ENCODE measurements around the gene MOGAT3. TPM values are rescaled to one million over a fixed set of nuclear protein-coding genes. Genes with fewer than 3 reads are reported as not detected.

MOGAT3 gene, protein sequence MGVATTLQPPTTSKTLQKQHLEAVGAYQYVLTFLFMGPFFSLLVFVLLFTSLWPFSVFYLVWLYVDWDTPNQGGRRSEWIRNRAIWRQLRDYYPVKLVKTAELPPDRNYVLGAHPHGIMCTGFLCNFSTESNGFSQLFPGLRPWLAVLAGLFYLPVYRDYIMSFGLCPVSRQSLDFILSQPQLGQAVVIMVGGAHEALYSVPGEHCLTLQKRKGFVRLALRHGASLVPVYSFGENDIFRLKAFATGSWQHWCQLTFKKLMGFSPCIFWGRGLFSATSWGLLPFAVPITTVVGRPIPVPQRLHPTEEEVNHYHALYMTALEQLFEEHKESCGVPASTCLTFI
- not detected in 5 replicates for total RNA-seq (2022; extraction: Qiagen RNA extraction; ENCODE audit: low read depth)

DNA sequence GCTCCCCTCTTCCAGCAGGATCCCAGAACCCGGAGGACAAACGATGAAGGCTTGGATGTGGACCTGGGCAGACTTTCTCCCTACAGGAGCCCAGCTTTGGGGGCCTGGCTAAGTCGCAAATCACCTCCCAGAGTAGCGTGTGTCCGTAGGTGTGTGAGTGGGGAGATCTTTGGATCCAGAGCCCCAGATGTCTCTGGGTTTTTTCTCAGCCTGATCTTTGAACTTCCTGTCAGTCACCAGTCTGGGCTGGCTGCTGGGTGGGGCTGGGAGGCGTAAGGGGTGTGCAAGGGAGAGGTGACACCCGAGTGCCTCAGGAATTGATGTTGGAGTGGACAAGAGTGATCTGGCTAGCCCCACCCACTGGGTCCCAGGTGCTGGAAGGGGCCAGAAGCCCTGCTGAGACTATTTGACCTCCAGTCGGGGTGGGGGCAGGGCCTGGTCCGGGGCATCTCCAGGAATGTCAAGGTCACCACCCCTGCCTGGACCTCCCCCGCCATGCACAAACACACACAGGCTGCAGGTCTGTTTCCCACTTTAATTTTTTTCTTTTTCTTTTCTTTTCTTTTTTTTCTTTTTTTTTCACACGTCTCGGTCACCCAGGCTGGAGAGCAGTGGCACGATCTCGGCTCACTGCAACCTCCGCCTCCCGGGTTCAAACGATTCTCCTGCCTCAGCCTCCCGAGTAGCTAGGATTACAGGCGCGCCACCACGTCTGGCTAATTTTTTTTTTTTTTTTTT lies at the start of gene MOGAT3:
TSS of gene MOGAT3 (minus strand) at position 175 of the 738 bp plus-strand sequence. CDS start 182 bp downstream, outside the sequence.

DNA sequence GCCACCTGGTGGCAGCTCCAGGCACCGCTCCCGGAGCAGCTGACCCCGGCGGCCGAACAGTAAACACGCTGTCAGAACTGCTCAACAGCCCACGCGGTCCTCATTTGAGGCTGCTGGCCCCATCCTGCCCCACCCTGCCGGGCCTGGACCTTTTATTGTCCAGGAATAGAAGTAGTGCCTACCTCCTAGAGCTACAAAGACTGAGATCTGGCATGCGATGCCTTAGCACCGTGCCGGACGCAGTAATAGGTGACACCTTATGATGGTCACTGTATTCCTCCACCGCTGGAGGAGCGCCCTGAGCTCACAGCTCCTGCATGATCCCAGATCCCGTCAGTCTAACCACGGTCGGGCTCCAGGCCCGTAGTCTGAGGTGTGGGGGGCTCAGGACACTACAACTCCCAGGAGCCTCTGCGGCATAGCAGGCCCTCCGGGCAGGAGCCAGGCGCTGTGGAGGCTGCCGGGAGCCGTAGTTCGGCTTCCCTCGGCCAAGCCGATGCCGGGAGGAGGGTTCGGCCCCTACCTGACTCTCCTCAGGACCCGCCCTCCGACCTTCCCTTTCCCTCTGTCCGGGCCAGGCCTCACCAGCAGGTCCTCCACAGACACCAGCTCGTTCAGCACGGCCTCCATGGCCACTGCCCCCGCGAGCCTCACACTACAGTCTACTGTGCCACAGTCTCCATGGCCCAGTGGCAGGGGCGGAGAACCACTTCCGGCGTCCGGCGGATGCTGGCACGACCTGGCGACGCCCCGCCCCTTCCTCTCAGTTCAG lies 43.7 kb upstream of the MOGAT3 start, which contains the start of gene FIS1:
TSS of gene FIS1 (minus strand) at position 707 of the 772 bp plus-strand sequence. CDS start at position 630, 77 bp downstream.

DNA sequence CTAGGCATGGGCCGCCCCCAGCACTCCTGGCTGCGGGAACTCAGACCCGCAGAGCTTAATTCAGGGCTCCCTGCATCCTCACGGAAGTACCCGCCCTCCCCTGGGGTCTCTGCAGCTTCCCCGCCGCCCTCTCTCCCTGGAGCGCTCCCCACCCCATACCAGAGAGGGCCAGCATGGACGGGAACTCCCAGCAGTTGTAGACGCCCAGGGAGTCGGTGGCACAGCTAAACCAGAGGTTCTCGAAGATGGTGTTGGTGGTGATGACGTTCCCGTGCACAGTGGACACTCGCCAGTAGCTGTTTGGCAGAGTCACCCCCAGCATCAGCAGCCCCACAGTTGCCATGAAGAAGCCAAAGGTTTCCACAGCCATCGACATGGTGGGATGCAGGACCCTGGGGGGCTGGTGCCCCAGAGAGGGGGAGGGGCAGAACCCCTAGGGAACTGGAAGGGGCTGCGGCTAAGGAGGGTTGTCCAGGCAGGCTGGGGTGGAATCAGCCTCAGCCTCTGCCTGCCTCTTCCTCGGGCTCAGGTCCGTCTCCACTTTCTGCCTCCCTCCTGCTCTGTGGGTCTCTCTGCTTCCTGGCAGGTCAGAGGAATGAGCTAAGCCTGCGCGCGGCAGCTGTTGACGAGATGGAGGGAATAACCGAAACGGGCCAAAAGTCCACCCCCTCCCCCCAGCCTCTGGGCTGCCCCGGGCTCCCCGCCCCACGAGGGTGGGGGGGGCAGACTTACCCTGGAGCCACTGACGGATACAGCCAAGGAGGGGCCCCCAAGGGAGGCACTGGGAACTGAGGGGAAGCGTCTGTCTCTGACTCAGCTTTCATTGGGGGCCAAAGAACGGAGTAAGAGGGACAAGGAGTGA lies 36.6 kb upstream of the MOGAT3 start, which contains the start of gene CLDN15:
TSS of gene CLDN15 (minus strand) at position 597 of the 862 bp plus-strand sequence. CDS start at position 376, 221 bp downstream.

GRCh38 chr7:101217388-101218235 lies 16.8 kb upstream of the MOGAT3 start, which contains the start of the genes PLOD3 and ZNHIT1:
Gene PLOD3 (minus strand): TSS chr7:101217581. CDS start chr7:101217274, 307 bp downstream.
Gene ZNHIT1 (plus strand): TSS chr7:101218165. CDS start chr7:101218196, 31 bp downstream.

GRCh38 chr7:101180130-101180755 lies 20.6 kb downstream of the MOGAT3 start, which contains the start of gene NAT16:
Gene NAT16 (minus strand): TSS chr7:101180293. CDS start chr7:101174807, 5,486 bp downstream.

GRCh38 chr7:101165075-101165957 lies 35.5 kb downstream of the MOGAT3 start, which contains the start of gene VGF:
Gene VGF (minus strand): TSS chr7:101165569. CDS start chr7:101164843, 726 bp downstream.

DNA sequence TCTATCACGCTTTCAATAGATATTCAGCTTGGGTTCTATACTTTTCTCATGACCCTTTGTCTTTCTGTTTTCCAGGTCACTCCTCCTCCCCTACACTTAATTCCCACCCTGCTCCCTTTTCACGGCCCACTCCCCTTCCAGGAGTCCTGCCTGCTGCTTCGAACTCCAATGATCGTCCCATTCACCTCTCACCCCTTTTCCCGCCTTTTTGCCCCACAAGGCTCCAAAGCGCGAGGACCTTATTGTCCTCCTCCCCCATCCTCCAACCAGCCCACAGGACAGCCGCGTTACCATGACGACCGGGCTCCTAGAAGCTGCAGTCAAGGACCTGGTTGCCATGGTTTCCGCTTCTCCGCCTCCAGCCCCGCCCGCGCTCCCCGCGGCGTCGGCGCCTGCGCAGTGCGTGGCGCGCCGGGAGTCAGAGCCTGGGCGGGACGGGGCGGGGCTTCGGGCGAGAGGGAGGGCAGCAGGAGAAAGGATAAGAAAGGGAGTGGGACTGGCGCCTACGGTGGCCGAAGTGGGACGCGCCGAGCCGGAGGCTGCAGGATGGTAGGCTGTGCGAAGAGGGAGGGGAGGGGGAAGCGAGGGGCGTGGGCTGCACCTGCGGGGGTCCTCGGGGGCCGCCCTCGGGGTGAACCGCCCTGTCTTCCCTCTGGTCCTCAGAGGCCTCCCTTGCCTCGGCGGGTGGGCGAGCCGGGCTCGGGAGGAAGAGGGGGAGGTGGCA lies 46.7 kb downstream of the MOGAT3 start, which contains the start of gene AP1S1:
TSS of gene AP1S1 (plus strand) at position 508 of the 724 bp plus-strand sequence. CDS start at position 547, 39 bp downstream.

Other genes with a start within 250 kb of the MOGAT3 start
- 10.8 to 20.4 TPM (median 16.4 TPM) in 5 replicates for gene MUC12, start 231.5 kb downstream of the MOGAT3 start, total RNA-seq (2022; extraction: Qiagen RNA extraction; ENCODE audit: low read depth)
- gene MUC17, start 181.0 kb downstream of the MOGAT3 start, total RNA-seq (2022; extraction: Qiagen RNA extraction; ENCODE audit: low read depth) = 0.01 to 0.30 TPM (median 0.02 TPM) in 5 replicates
- gene TRIM56, start 115.6 kb downstream of the MOGAT3 start, total RNA-seq (2022; extraction: Qiagen RNA extraction; ENCODE audit: low read depth) = 8.6 to 18.6 TPM (median 14.5 TPM) in 5 replicates
- 1,301 to 1,792 TPM (median 1,475 TPM) in 5 replicates for gene SERPINE1, start 73.9 kb downstream of the MOGAT3 start, total RNA-seq (2022; extraction: Qiagen RNA extraction; ENCODE audit: low read depth)
- gene AP1S1, start 46.6 kb downstream of the MOGAT3 start, total RNA-seq (2022; extraction: Qiagen RNA extraction; ENCODE audit: low read depth) = 133 to 146 TPM (median 140 TPM) in 5 replicates
- gene VGF, start 35.5 kb downstream of the MOGAT3 start, total RNA-seq (2022; extraction: Qiagen RNA extraction; ENCODE audit: low read depth) = 8.9 to 26.8 TPM (median 17.5 TPM) in 5 replicates
- gene NAT16, start 20.7 kb downstream of the MOGAT3 start, total RNA-seq (2022; extraction: Qiagen RNA extraction; ENCODE audit: low read depth) = 0.13 to 0.29 TPM (median 0.22 TPM) in 5 replicates
- 66.1 to 89.3 TPM (median 85.4 TPM) in 5 replicates for gene PLOD3, start 16.5 kb upstream of the MOGAT3 start, total RNA-seq (2022; extraction: Qiagen RNA extraction; ENCODE audit: low read depth)
- 63.7 to 98.7 TPM (median 88.6 TPM) in 5 replicates for gene ZNHIT1, start 17.1 kb upstream of the MOGAT3 start, total RNA-seq (2022; extraction: Qiagen RNA extraction; ENCODE audit: low read depth)
- 6.5 to 14.6 TPM (median 12.5 TPM) in 5 replicates for gene CLDN15, start 36.8 kb upstream of the MOGAT3 start, total RNA-seq (2022; extraction: Qiagen RNA extraction; ENCODE audit: low read depth)
- gene FIS1, start 44.0 kb upstream of the MOGAT3 start, total RNA-seq (2022; extraction: Qiagen RNA extraction; ENCODE audit: low read depth) = 113 to 155 TPM (median 140 TPM) in 5 replicates
- 50.6 to 55.2 TPM (median 52.1 TPM) in 5 replicates for gene IFT22, start 120.8 kb upstream of the MOGAT3 start, total RNA-seq (2022; extraction: Qiagen RNA extraction; ENCODE audit: low read depth)
- gene COL26A1, start 161.8 kb upstream of the MOGAT3 start, total RNA-seq (2022; extraction: Qiagen RNA extraction; ENCODE audit: low read depth) = 0.18 to 0.62 TPM (median 0.44 TPM) in 5 replicates